Pons (tissue), 1 donor: ENCODE data around the gene RPTOR.

Source experiments
- DNase-seq: peaks from one replicate; pipeline ENCODE4 v3.0.0-alpha.2; 2016; ENCODE audit warnings: low spot score

The RPTOR gene

DNA sequence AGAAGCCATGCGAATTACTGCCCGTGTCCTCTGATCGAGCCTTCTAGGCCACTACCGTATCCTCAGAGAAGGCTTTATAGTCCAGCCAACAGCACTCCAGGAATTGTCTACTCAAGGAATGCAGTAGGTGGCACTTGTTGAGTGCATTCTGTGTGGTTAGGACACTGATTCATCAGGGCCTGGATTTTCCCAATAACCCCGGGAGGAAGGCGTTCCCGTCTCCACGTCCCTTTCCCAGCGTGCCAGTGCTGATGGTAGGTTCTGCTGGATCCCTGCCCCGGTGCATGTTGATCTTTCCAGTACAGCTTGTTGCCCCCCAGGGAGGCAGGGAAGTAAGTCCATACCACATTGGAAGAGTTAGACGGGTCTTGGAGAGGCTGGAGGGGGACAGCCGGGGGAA, 122.2 kb downstream of the RPTOR start:
- no peak for DNase-seq

DNA sequence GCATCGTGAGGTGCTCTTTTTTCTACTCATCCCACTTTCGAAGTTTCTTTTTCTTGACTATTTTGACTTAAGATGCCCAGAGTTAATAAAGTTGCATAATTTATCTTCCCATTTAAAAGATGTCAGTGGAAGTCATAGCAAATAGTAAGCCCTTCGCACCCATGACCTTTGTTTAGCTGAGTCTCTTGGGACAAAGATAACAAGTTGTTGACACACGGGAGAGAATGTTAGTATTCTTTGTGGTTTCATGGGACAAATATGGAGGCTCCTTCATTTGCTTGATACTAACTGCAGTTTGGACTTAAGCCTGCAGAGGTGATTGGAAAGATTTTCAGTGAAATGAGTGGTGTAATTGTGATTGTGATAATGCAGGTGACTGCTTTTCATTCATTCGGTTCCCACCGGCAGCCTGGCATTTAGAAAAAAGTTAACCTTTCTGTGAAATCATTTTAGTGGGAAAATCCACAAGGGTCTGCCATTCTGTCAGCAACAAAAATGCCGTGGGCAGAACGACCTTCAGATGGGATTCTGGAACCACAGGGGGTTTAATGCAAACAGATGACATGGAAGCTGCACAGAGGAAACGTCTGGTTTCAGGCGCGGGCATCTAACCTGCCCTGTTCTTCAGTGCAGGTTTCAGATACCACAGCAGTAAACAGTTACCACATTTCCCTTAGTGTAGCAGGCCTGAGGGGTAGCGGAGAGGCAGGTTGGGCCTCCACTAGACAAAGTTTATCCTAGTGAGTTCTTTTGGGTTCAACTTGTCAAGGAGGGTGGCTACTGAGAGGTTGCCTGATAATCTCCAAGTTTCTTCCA, 123.0 kb downstream of the RPTOR start:
- DNase-seq = no peak

DNA sequence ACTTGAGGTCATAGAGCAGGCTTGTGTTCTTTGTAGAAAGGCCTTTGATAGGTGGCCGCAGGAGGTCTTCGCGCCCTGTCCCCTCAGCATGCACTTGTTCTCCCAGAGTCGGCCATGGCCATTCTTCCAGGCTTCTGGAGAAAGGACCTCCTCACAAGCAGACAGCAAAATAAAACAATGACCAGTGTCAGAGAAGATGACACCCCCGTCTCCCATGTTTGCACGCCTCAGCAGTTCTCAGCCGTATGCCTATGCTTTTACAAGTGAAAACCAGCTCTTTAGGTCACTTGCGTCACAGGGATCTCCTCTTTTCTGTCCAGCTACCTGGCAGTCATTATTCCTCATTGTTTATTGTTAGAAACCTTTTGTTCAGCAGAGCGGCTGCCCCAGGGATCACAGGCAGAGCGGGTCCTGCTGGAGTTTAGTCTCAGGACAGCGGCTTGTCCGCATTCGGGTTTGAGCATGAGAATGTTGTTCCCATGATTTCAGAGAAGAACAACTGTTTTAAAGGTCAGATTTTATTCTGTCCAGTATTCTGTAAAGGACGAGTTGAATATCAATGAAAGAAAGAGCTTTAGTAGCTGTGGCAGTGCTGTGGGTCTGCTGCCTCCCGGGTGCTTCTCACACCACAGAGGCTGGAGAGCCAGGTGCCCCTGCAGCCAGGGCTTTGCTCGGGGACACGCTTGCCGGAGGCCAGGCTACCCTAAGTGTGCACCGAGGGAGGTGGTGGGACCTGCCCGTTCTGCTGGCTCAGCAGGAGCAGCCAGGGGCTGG, 123.9 kb downstream of the RPTOR start:
- DNase-seq = peak; percentile 17

DNA sequence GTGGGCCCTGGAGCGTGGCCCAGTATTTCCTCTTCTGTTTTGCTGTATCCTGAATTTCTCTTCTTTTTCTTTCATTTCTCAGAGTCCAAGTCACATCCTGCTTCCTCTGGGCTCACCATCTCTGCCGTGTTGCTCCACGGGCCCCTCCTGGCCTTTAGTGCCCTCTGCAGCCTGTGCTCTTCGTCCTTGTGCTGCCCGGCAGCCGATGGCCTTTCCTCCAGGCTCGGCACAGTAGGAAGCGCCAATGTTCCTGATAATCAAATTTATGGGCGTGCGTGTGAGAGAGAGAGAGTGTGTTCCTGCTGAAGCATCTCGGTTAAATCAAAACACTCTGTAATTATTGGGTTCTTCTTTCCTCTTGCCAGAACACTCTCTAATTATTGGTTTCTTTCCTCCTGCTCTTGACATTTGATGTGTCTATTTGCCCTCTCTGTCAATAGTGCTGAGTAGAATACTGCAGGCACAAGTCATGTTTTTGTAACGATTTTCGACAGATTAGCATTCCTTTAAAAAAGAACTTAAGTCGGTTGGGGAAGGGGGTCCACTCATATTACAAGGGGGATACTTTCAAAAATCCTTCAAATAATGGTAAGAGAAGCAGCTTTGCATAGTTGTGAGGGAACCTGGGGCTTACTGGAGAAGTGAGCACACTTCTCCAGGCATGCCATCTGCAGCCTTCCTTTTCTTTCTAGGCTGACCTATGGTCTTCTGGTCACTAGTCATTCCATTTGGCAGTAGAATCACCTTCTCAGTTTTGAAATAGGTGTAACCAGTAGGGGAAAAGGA, 126.6 kb downstream of the RPTOR start:
- DNase-seq = no peak

DNA sequence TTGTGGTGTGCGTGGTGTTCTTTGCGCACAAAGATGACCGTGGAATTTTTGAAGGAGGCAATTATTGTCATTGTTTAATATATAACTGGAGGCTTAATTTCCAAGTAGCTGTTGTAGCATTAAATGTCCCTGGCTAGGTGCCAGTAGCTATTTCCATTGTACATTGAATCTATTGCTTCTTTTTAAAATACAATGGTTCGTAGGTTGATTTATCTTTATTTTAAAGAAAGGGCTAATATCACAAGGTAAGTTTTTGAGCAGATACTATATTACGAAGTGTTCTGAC, 127.1 kb downstream of the RPTOR start:
- DNase-seq = no peak

DNA sequence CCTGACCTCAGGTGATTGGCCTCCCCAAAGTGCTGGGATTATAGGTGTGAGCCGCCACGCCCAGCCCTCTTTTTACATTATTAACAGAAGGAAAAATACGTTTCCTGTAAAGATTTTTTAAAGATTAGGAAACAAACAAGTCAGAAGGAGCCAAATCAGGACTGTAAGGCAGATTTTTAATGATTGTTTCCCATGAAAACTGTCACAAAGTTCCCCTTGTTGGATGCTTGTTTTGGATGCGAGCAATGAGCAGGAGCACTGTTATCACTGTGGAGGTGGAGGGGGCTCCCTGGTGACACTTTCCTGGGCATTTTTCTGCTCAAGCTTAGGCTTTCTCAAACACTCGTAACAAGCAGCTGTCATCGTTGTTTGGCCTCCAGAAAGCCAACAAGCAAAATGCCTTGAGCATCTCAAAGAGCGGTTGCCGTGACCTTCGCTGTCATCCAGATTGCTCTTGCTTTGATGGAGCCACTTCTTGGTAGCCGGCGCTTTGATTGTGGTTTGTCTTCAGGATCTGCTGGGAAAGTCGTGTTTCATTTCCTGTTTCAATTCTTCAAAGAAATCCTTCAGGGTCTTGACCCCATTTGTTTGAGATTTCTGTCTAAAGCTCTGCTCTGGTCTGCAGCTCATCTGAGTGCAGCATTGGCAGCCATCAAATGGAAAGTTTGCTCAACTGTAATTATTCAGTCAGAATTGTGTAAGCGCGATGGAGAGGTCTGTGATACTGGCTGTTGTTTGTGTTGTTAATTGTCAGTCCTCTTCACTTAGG, 128.7 kb downstream of the RPTOR start:
- DNase-seq = no peak

DNA sequence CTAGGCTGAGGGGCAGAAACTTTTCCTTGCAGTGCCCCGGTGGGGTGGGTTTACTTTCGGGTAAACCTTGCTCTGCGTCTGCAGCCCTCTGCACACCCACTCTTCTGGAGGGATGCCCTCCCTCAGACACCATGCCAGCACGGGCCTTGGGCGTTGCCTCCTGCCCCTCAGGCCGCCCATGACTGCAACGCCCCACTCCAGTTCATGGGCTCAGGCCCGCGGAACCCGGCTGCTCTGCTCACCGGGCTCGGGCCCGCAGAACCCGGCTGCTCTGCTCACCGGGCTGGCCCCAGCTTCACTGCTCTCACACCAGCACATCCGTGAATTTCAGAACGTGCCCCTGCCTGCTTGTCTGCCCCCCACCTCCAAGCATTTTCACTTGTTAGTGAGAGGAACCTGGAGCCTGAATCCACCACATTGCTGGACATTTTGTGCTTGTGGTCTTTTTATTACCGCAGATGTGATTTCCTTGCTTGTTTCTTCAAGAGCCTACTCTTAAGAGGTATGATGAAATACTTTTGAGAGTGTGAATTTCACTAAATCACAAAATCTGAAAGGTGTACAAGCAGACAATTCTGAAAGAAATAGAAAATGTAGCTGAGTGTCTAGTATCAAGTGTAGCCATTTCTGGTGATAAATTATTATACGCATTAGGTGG, 130.9 kb downstream of the RPTOR start:
- DNase-seq = no peak

DNA sequence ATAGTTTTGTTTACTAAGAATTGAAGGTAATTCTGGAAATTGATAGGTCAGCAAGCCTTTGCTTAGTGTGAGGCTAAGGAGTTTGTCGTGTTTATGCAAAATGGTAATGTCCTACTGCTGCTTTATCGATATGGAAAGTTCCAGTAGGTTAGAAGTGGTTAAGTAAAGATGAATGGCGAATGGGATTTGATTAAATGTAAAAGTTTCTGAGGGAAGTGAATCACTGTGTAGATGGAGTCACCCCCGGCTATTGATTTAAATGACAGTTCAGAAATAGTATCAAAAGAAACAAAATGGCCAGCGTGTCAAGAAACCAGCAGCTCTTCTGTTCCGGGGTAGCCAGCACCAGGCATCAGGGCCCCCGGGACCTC, 131.4 kb downstream of the RPTOR start:
- no peak for DNase-seq

DNA sequence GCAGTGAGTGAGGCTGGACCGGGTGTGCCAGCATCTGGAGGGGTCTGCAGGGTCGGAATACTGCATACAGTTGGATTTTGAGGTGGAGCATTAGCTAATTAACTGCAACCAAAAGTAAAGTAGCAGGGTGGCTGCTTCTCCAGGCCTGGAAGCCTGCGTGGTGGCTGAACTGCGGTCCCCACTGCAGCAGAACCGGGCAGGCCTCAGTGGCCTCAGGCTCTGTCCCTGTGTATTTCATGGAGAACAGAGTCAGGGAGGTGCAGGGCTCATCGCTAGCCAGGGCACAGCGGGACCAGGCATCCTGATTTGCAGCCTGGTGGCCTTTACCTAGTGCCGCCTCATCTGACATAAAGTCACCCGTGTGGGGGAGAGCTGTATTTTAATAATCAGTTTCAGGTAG, 131.9 kb downstream of the RPTOR start:
- no peak for DNase-seq

DNA sequence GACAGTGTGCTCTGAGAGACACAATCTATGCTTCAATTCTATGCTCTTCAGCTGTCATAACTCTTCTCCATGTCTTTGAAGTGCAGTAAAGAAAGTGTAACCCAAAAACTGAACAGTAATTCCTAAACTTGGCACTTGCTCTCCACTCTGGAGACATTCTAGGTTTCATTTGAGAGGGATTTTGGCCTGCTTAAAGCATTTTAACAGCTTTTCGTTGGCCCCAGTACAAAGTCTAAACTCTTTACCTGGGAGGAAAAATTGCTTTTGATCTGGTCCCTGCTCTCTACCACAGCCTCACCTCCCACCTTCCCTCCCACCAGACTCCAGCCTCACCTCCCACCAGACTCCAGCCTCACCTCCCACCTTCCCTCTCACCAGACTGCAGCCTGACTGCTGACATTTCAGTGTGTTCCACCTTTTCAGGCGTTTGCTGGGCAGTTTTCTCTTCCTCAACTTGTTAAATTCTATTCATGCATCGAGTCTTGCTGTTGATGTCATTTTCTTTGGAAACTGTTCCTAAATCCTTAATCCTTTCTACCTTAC, 132.6 kb downstream of the RPTOR start:
- DNase-seq = no peak

DNA sequence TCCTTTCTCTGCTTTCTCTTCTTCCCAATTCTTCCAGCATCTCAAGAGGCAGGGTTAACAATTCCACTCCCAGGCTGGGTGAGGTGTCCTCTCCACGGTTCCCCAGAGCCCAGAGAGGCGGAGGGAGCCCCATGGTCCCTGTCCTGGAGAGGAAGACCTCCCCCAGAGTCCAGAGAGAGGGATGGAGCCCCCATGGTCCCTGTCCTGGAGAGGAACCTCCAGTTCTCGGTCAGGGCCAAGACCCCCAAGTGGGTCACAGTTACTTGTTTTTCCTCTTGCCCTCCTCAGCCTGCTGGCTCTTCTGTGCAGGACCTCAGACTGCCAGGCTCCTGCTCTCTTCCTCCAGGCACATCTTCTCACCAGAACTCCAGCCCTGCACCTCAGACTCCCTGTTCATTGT, 135.2 kb downstream of the RPTOR start:
- no peak for DNase-seq

DNA sequence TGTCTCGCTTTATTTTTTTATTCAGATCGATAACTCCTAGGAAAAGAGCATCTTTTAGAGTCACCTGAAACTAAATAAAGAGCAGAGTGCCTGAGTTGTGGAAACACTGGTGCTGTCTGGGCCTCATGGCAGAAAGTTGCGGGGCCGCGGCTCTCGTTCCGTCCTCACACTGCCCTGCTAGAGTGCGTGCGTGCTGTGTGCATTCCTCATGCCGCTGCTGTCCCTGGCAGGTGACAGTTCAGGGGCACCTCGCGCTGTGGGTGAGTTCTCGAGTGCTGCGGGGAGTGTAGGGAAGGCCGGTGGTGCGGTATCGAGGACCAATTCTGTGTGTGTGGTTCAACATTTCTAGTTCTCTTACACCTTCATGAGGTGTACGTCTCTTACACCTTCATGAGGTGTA, 136.6 kb downstream of the RPTOR start:
- no peak for DNase-seq

DNA sequence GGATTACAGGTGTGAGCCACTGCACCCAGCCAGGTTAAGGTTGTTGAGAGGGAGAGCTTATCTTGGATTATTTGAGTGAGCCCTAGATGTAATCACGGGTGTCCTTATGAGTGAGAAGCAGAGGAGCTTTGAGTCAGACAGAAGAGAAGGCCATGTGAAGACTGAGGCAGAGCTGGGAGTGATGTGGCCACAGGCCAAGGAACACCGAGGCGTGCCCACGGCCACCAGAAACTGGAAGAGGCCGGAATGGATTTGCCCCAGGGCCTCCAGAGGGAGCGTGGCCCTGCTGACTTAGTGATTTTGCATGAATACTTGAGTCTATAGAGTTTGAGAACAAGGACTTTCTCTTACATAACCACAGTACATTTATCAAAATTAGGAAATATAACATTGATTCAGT, 137.7 kb downstream of the RPTOR start:
- no peak for DNase-seq

DNA sequence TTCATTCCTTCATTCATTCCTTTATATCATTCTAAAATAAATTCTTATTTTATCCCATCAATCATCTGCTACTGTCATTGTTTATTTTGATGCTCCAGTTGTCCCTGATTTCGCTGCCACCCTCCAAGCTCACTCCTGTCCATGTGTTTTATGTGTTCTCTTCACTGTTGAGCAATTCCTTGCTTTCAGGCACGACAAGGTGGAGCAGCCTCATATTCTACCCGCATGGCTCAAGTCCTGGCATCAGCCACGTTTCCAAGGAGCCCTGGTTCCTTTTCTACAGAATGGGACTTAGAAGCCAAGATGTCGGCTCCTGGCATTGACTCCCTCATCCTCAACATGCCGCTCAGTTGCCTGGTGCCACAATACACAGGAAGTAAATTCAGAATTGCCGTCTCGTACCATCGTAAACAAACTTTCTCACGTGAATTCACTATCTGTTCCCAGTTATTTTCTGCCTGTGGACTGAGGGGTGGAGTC, 139.0 kb downstream of the RPTOR start:
- DNase-seq = no peak

DNA sequence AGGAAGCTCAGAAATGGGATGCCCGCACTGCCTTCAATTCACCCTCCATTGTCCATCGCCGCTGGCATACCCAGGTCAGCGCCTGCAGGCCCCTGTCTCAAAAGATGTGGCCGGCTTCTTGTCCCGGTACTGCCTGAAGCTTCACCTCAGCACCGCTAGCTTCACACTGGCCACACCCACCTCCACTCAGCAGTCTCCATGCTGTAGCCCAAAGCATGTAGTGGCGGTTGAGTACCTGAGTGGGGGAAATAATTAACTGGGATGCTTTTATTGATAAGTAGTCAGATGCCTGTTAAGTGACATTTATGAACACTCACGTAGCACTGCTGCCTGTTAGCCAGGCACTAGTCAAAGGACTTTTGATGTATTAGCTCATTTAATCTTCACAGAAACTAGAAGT, 143.2 kb downstream of the RPTOR start:
- DNase-seq = no peak

DNA sequence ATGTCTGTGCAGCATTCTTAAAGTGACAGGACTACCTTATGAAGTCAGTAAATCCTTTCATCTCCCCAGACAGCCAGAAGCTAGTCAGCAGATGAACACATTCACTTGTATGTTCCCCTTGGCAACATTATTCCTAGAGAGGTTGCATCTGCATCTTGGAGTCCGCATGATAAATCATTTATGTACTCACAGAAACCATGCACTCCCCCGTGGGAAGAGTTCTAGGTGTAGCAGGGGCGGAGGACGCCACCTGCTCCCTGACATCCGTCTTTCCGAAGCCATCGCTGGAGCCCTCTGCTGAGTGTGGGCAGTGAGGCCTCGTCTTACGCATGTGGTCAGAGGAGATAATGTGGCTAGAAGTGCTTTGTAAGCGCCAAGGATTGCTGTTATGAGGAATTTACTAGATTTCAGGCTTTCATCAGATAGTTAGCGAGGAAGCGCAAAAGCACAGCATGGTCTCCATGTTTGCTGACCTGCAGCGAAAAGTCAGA, 144.5 kb downstream of the RPTOR start:
- DNase-seq = no peak

DNA sequence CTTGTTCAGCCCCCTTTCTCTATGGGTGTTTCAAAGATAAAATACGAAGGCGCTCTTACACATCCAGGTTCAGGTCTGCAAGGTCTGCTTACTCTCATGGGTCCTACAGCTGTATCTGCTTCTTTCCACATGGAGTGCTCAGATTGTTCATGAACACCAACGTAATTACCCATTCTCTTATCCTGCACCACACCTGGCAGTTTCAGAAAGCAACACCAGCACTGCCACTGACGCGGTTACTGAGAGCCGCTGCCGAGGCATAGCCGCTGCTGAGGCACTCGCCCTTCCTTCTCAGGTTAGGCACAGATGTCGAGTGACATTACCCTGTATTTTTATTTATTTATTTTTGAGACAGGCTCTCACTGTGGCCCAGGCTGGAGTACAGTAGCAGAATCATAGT, 147.1 kb downstream of the RPTOR start:
- DNase-seq = no peak

DNA sequence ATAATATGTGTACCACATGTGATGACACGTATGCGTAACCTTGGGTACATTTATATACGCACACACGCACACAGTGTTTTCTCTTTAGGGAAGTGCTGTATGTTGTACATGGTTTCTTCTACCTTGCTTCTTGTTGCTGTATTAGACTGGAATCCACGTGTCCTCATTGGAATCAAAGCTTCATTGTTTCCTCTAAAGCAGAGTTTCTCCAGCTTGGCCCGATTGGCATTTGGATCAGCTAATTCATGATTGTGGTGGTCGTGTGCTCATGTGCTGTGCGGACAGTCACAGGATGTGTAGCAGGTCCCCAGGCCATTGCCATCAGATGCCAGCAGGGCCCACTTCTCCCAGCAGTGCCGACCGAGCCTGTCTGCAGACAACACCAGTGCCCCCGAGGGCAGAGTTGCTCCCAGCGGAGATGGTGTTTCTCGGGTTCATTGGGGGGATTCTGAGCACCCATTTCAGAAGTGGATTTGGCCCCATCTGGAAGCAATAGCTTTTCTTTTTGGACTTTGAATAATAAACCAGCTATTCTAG, 148.4 kb downstream of the RPTOR start:
- DNase-seq = peak; percentile 87

DNA sequence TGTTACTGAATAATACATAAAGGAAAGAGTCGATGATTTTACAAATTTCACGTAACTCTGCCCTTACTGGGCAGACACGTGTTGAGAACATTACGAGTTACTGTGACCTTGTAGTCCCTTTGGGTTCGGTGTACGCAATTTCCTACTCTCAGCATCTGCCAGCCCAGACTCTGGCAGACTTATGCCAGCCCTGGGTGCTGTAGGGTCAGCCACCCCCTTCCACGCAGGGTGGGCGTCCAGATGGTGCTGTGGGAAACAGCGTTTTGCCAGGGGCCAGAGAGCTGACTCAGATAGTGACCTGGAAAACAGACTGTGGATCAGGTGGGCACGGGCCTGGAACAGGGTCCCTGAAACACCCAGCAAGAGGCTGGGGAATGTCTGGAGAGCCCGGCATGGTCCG, 148.9 kb downstream of the RPTOR start:
- no peak for DNase-seq

DNA sequence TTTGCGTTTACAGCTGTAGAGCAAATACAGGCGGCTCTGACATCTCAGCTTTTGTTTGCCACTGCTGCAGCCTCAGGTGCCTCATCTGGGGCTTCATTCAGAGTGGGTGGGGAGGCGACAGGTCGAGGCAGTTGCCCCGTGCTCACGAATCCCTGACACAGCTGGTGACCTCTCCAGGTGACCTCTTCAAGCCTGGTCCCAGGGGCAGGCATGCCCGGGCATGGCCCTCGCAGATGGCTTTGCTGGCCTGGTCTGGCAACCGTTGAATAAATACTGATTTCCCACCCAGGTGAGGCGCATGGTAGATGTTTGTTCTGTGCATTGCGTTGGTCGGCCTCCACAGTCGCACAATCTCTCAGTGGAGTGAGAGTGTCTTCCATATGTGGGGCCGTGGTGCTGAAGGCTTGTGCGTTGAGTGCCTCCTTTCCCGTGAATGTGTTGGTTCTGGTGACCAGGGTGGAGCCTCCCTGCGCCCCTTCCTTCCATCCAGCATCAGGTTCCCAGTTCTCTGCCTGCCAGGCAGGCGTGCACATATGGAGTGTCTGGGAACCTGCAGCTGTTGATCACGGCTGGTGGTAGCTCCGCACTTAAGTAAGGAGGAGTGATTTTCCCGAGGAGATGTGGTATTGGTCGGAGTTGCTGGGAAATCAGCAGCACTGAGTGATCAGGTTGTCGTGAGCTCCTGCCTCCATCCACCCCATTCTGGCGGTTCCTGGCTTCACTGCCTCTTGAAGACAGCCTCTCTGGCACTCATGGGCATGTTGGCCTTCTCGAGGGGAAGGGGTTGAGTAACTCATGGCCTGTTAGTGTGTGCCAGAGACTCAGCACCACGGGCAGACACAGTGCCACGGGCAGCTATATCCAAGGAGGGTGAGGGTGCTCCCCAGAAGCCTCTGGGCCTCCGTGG, 149.7 kb downstream of the RPTOR start:
- DNase-seq = no peak
